ENCODE measurements around the gene SLC13A5.
"Not testable (repeated sequence)": the region's sequence is repeated elsewhere in the genome, so short reads cannot be mapped to it uniquely, and the experiment has no call there.

Gene SLC13A5

GRCh38 chr17:6658411-6658810 is 54.8 kb downstream of the SLC13A5 start:
- DNase-seq = not testable (repeated sequence)

- DNase-seq = no peak
These were observed 55.4 kb downstream of the SLC13A5 start for GRCh38 chr17:6657633-6658287.

GRCh38 chr17:6656797-6657632 is 56.2 kb downstream of the SLC13A5 start:
- DNase-seq = peak; percentile 44

GRCh38 chr17:6655732-6656361 is 57.3 kb downstream of the SLC13A5 start:
- DNase-seq = not testable (repeated sequence)

GRCh38 chr17:6654841-6655731 is 58.1 kb downstream of the SLC13A5 start:
- no peak for DNase-seq

- peak; percentile 31 for DNase-seq
These were observed 61.2 kb downstream of the SLC13A5 start for GRCh38 chr17:6651919-6652452.

- DNase-seq = peak; percentile 91
These were observed 61.7 kb downstream of the SLC13A5 start, which contains the start of the genes C17orf100 and MED31 for GRCh38 chr17:6651354-6651918. Gene C17orf100 (plus strand): TSS chr17:6651762. CDS start chr17:6651914, 152 bp downstream. Gene MED31 (minus strand): TSS chr17:6651605. CDS start chr17:6651528, 77 bp downstream.

GRCh38 chr17:6648181-6648580 is 65.0 kb downstream of the SLC13A5 start:
- no peak for DNase-seq

- no peak for DNase-seq
These were observed 69.6 kb downstream of the SLC13A5 start for GRCh38 chr17:6643451-6644125.

- no peak for DNase-seq
These were observed 70.6 kb downstream of the SLC13A5 start for GRCh38 chr17:6642592-6642991.

GRCh38 chr17:6641247-6641863 is 71.8 kb downstream of the SLC13A5 start:
- DNase-seq = no peak

GRCh38 chr17:6640536-6641246 is 72.5 kb downstream of the SLC13A5 start, which contains the start of the genes KIAA0753 and TXNDC17:
Gene KIAA0753 (minus strand): TSS chr17:6640711. CDS start chr17:6635103, 5,608 bp downstream.
Gene TXNDC17 (plus strand): TSS chr17:6641060. CDS start chr17:6641083, 23 bp downstream.
- peak; percentile 75 for DNase-seq

GRCh38 chr17:6639586-6640535 is 73.3 kb downstream of the SLC13A5 start:
- DNase-seq = peak; percentile 29

GRCh38 chr17:6639014-6639585 is 74.1 kb downstream of the SLC13A5 start:
- no peak for DNase-seq

GRCh38 chr17:6638046-6638908 is 74.9 kb downstream of the SLC13A5 start:
- no peak for DNase-seq

- DNase-seq = no peak
These were observed 75.7 kb downstream of the SLC13A5 start for GRCh38 chr17:6637458-6637840.

Data from T-helper 9 cell (primary cell).